Small intestine (tissue), 7 donors: ENCODE data around the gene ACAD9. TPM values are rescaled to one million over a fixed set of nuclear protein-coding genes. Genes with fewer than 3 reads are reported as not detected.
"Not testable (repeated sequence)": the region's sequence is repeated elsewhere in the genome, so short reads cannot be mapped to it uniquely, and the experiment has no call there.

Experiments
- DNase-seq, 2 donors: peaks; one replicate each; pipeline versions ENCODE4 v3.0.0 to v3.0.0-alpha.2; 2013
- FAIRE-seq: peaks from 2 replicates; lab custom pipeline; 2012; peaks lifted over from hg19 to GRCh38; lab: Jason Lieb, UNC
- H3K27ac ChIP-seq, 3 donors: one replicate each; pipeline ENCODE4 v1.5.1; 2013; ENCODE audit warnings: low read length in 2 of 3, mild to moderate bottlenecking in 2 of 3, control low read depth in 1 of 3, inconsistent platforms in 1 of 3, low read depth in 1 of 3, moderate library complexity in 1 of 3
- H3K27me3 ChIP-seq, 3 donors: one replicate each; pipeline ENCODE4 v1.6.1; 2013; ENCODE audit warnings: low read length in 3 of 3, inconsistent platforms in 1 of 3; ENCODE audit not compliant: control insufficient read depth in 3 of 3, insufficient read depth in 3 of 3
- H3K36me3 ChIP-seq, 3 donors: one replicate each; pipeline ENCODE4 v1.6.1; 2013; ENCODE audit warnings: low read length in 3 of 3, inconsistent platforms in 1 of 3, low read depth in 1 of 3, mild to moderate bottlenecking in 1 of 3, moderate library complexity in 1 of 3; ENCODE audit not compliant: control insufficient read depth in 3 of 3, insufficient read depth in 2 of 3
- H3K4me1 ChIP-seq, 3 donors: one replicate each; pipeline ENCODE4 v1.6.1; 2013; ENCODE audit warnings: low read length in 2 of 3, inconsistent platforms in 1 of 3, low read depth in 1 of 3, mild to moderate bottlenecking in 1 of 3, moderate library complexity in 1 of 3; ENCODE audit not compliant: control insufficient read depth in 3 of 3, insufficient read depth in 2 of 3
- H3K4me3 ChIP-seq, 3 donors: one replicate each; pipeline ENCODE4 v1.5.1; 2013; ENCODE audit warnings: low read length in 3 of 3, control low read depth in 1 of 3, inconsistent platforms in 1 of 3, low read depth in 1 of 3, mild to moderate bottlenecking in 1 of 3, moderate library complexity in 1 of 3
- H3K9me3 ChIP-seq, 2 donors: one replicate each; pipeline ENCODE4 v1.6.1; 2013; ENCODE audit warnings: low read depth in 1 of 2, low read length in 1 of 2; ENCODE audit not compliant: control insufficient read depth in 2 of 2, insufficient read depth in 1 of 2
- WGBS, 3 donors: extraction: QIAGEN DNeasy Blood & Tissue Kit; methylation state at CpG; one replicate each; pipeline ENCODE4 v1.1.7; 2013; 5-methylcytosine and 5-hydroxymethylcytosine counted together
- polyA plus RNA-seq, 4 donors: library from polyadenylated mRNA; stranded (reverse) in 3 of 4; unstranded in 1 of 4; fragments of 200-250 nt in 3 of 4; fragments of 120-200 nt in 1 of 4; gene quantifications; one replicate each; pipeline versions ENCODE4 v1.2.1 to v1.2.3, GENCODE V29; 2013
- donor health status: healthy with polysubstance abuse.
- donor health status: control.
- donor health status: control.
- donor health status: Bipolar disorder and iron deficiency.
- donor health status: healthy.

ACAD9 gene
- polyA plus RNA-seq, 4 donors = 17.3 to 30.7 (median 25.0) TPM

DNA sequence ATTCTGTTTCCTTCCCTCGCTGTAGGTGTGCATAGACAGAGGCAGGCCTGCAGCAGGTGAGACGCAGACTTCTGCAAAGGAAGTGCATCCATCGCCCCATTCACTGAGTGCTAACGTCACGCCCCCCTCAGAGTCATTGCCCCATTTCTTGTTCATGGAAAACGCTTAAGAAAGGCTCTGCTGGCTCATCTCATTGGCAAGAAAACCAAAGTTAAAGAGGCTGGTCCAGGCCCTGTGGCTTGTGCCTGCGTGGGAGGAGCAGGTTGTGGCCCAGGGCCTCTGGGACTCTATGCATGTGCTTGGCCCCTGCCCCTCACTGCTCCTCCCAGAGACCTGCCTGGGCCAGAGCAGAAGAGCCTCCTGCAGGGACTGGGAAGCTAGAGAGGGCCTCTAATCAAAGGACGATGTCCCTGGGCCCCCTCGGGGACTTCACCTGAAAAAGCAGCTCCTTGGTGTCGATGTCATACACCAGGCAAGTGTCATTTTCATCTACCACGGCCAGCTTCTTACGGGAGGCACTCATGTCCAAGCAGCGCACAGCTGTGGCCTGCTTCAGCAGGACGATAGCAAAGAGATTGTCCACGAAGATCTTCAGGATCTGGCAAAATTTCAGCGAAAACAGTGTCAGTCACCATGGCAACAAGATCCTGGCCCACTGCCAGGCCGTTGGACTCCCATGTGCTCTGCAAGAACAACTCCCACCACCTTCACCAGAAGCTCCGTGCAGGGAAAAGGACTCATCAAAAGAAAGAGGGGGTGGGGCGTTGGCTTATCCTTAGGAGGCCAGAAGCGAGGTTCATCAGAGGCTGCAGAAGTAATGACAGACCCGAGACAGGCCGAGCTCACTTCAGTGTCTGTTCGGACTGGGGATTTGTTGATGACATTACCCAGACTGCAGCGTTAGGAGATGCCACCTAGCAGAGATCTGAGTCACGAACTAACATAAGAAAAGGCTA is 14.3 kb upstream of the ACAD9 start:
- H3K27ac ChIP-seq, H3K4me3 ChIP-seq, FAIRE-seq, H3K36me3 ChIP-seq, DNase-seq, H3K27me3 ChIP-seq, H3K4me1 ChIP-seq: not testable (repeated sequence)
- 62 to 82% (median 80%) methylated on average over 19 to 21 of the region's 25 CpGs for WGBS, 3 donors
- peaks cover under 1 to 17% of the 10 kb centered on the region in 2 donors for H3K9me3 ChIP-seq

- Histone ChIP-seq H3K9me3 (no peaks in the 10 kb centered on the region), H3K4me3 (no peak overlapping the region), H3K36me3 (no peaks in the 10 kb centered on the region), H3K27me3 (no peaks in the 10 kb centered on the region), H3K27ac (no peak overlapping the region), H3K4me1 (no peaks in the 10 kb centered on the region)
- FAIRE-seq (no peak), DNase-seq (no peak)
- whole genome bisulfite sequencing, 3 donors = 75 to 82% (median 81%) methylated on average over 4 of the region's 4 CpGs
These were observed 12.0 kb upstream of the ACAD9 start for GRCh38 chr3:128867200-128868125.

DNA sequence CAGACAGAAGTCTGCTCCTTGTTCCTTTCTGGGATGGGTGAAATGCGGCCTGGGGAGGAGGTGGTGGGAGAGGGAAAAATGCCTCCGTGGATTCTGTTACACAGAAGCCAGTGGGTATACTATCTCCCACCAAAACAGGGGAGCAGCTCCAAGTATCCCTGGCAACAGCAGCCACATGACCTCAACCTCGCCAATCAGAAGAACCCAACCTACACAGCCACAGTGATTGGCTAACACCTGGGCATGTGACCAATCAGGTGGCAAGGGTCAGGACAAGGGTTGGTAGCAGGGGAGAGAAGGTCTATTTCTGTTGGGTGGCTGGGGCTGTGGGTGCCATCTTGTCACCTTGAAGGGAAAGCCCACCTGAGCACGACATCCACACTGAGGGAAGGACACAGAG is 9.1 kb upstream of the ACAD9 start:
- DNase-seq = no peak
- no peaks in the 10 kb centered on the region for H3K4me1 ChIP-seq
- 91 to 97% (median 96%) methylated on average over 4 of the region's 4 CpGs for WGBS, 3 donors
- H3K27ac ChIP-seq = no peak overlapping the region
- H3K27me3 ChIP-seq = peaks cover 0 to 3% (median 0%) of the 10 kb centered on the region in 3 donors
- no peak overlapping the region for H3K4me3 ChIP-seq
- no peak for FAIRE-seq
- no peaks in the 10 kb centered on the region for H3K9me3 ChIP-seq
- H3K36me3 ChIP-seq = no peaks in the 10 kb centered on the region

DNA sequence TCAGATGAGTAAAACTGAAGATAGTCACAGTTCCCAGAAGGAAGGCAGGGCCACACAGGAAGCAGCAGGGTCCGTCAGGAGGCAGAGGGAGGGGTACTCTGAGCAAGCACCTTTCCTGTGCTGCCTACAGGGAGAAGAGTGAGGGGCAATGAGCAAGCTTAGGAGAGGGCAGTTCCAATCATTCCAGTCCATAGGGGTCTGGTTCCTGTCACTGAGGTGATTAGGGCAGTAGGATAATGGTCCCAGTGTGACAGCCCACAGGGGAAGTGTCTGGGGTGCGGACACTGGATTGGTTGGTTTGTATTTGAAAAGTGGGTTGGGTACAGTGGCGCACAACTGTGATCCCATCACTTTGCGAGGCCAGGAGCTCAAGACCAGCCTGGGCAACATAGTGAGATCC is 7.1 kb upstream of the ACAD9 start:
- Histone ChIP-seq H3K9me3 (no peaks in the 10 kb centered on the region), H3K27me3 (peaks cover 0 to 3% (median 0%) of the 10 kb centered on the region in 3 donors), H3K27ac (no peak overlapping the region), H3K4me1 (no peaks in the 10 kb centered on the region), H3K36me3 (no peaks in the 10 kb centered on the region), H3K4me3 (no peak overlapping the region)
- 80 to 86% (median 83%) methylated on average over 4 of the region's 4 CpGs for WGBS, 3 donors
- no peak for FAIRE-seq
- DNase-seq = no peak

GRCh38 chr3:128872744-128873143 is 6.7 kb upstream of the ACAD9 start:
- Histone ChIP-seq H3K9me3 (no peaks in the 10 kb centered on the region), H3K27me3 (peaks cover 0 to 3% (median 0%) of the 10 kb centered on the region in 3 donors), H3K27ac (no peak overlapping the region), H3K36me3 (no peaks in the 10 kb centered on the region), H3K4me1 (no peaks in the 10 kb centered on the region), H3K4me3 (no peak overlapping the region)
- no peak for FAIRE-seq
- DNase-seq = no peak
- 54 to 87% (median 83%) methylated on average over 8 of the region's 8 CpGs for WGBS, 3 donors

GRCh38 chr3:128873244-128874022 is 6.0 kb upstream of the ACAD9 start:
- H3K27ac ChIP-seq = no peak overlapping the region
- H3K4me3 ChIP-seq = no peak overlapping the region
- FAIRE-seq (no peak), DNase-seq (no peak)
- no peaks in the 10 kb centered on the region for H3K36me3 ChIP-seq
- no peaks in the 10 kb centered on the region for H3K9me3 ChIP-seq
- WGBS, 3 donors = 65 to 77% (median 73%) methylated on average over 8 of the region's 8 CpGs
- peaks cover 0 to 6% (median 2%) of the 10 kb centered on the region in 3 donors for H3K4me1 ChIP-seq
- H3K27me3 ChIP-seq = peaks cover 0 to 3% (median 0%) of the 10 kb centered on the region in 3 donors

DNA sequence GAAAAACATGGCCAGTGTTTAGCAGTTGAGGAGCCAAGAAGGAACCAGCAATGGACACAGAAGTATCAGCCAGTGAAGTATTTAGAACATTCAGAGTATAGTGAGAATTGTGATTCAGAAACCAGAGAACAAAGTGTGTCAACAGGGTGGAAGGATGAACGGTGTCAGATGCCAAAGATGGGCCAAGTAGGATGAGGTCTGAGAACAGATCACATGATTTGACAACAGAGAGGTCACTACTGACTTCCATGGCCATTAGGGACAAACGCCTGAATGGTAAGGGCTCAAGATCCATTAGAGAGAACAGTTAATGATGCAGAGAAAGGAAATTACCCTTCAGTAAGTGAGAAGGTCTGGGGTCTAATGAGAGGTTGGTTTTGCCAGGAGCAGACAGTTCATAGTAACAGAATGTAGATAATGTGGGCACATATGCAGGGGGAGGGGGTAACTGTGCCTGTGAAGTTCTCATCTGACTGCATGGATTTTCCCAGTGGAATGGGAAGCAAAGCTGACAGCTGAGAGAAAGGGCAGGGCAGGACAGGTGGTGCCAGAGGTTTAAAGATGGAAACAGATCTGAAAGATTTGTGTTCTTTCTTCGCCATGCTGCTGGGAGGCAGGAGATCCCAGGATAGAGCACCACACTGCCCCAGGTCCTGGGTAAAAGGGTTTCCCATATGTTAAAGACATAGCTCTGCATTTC is 4.8 kb upstream of the ACAD9 start:
- Histone ChIP-seq H3K9me3 (no peaks in the 10 kb centered on the region), H3K27me3 (peaks cover 0 to 3% (median 0%) of the 10 kb centered on the region in 3 donors), H3K36me3 (no peaks in the 10 kb centered on the region), H3K27ac (no peak overlapping the region), H3K4me3 (no peak overlapping the region), H3K4me1 (peaks cover 0 to 7% (median 3%) of the 10 kb centered on the region in 3 donors)
- DNase-seq (no peak), FAIRE-seq (no peak)
- WGBS, 3 donors = 56 to 65% (median 65%) methylated on average over 3 of the region's 3 CpGs
